Body of pancreas (tissue), 4 donors: ENCODE data around the gene TAS2R5. TPM values are rescaled to one million over a fixed set of nuclear protein-coding genes. Genes with fewer than 3 reads are reported as not detected.
"Not testable (repeated sequence)": the region's sequence is repeated elsewhere in the genome, so short reads cannot be mapped to it uniquely, and the experiment has no call there.

Source experiments
- ATAC-seq: fragments of 150-250 bp; one replicate; pipeline ENCODE4 v1.9.1; 2016
- DNase-seq, 4 donors: peaks; one replicate each; pipeline ENCODE4 v3.0.0-alpha.2; 2019
- H3K27ac ChIP-seq, 4 donors: fragments of 200-600 bp; sonication (generic); 1 replicate in 3 of 4; 2 replicates in 1 of 4; pipeline versions ENCODE4 v1.5.1 to v1.6.1; 2016 to 2019; ENCODE audit warnings: mild to moderate bottlenecking in 1 of 4, mixed read lengths in 1 of 4, moderate library complexity in 1 of 4
- H3K27me3 ChIP-seq, 2 donors: fragments of 200-600 bp; sonication (generic); one replicate each; pipeline ENCODE4 v1.6.0; 2016; ENCODE audit warnings: mild to moderate bottlenecking in 1 of 2
- H3K36me3 ChIP-seq, 2 donors: fragments of 200-600 bp; sonication (generic); replicated peaks in 1 of 2; 2 replicates each; pipeline ENCODE4 v1.5.1; 2016; ENCODE audit warnings: low read depth in 2 of 2; ENCODE audit not compliant: insufficient read depth in 1 of 2
- H3K4me1 ChIP-seq: fragments of 200-600 bp; sonication (generic); one replicate; pipeline ENCODE4 v1.6.0; 2016
- H3K4me3 ChIP-seq, 2 donors: fragments of 200-600 bp; sonication (generic); 1 replicate in 1 of 2; 2 replicates in 1 of 2; pipeline ENCODE4 v1.5.1; 2016 to 2019
- H3K9me3 ChIP-seq, 3 donors: fragments of 200-600 bp; sonication (generic); 1 replicate in 2 of 3; 2 replicates in 1 of 3; pipeline ENCODE4 v1.5.1; 2016
- CTCF ChIP-seq, 7 experiments: fragments of 450-650 bp in 4 of 7; fragments of 200-600 bp in 3 of 7; sonication (generic) in 3 of 7; IDR thresholded peaks; one replicate each; pipeline ENCODE4 v1.5.1; 2016 to 2019; ENCODE audit warnings: antibody characterized with exemption in 7 of 7
- POLR2A ChIP-seq, 3 donors: fragments of 450-650 bp; IDR thresholded peaks; one replicate each; pipeline ENCODE4 v1.6.1; 2016; ENCODE audit warnings: antibody characterized with exemption in 3 of 3, mild to moderate bottlenecking in 2 of 3
- WGBS, 2 donors: methylation state at CpG; one replicate each; pipeline ENCODE4 v1.1.5; 2017; 5-methylcytosine and 5-hydroxymethylcytosine counted together
- intact Hi-C: fragments of 100-400 bp; cut with DNase I; formaldehyde crosslinking; loops from one replicate; pipeline ENCODE4 v1.15.1; 2023
- total RNA-seq, 2 donors: library from RNA; depleted of rRNA; stranded (reverse); fragments of >200 nt; gene quantifications; one replicate each; pipeline ENCODE4 v1.1.0, GENCODE V29; 2016

The TAS2R5 gene
- total RNA-seq, 2 donors from 2014 or later, result 0.99 to 1.0 TPM

DNA sequence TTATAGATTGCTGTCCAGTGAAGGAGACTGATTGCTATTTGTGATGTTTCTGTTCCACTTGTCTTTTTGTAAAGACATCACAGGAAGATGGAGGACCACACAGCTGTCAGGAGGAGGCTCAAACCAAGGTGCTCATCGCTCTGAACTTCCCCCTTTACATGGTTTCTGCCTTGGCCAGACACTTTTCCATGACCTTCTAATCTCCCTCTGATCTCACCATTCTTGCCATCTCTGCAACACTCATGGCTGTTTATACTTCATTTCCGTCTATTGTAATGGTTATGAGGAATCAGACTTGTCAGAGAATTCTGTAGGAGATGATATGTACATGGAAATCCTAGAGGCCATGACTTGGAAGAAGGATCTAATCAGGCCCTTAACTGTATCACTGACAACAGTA is 1.7 kb upstream of the TAS2R5 start:
- TF ChIP-seq POLR2A (IDR thresholded peaks at IDR 0.05), result no peak
- TF ChIP-seq CTCF (IDR thresholded peaks at IDR 0.05), result no peak
- no peaks in the 10 kb centered on the region for H3K36me3 ChIP-seq
- H3K27me3 ChIP-seq, result no peaks in the 10 kb centered on the region
- no peak for ATAC-seq
- intact Hi-C loops, result no loop called here
- 85 to 88% methylated on average over 2 of the region's 2 CpGs for WGBS, 2 donors
- no peak overlapping the region for H3K27ac ChIP-seq
- no peak overlapping the region for H3K4me3 ChIP-seq
- H3K4me1 ChIP-seq, result no peaks in the 10 kb centered on the region
- DNase-seq, result no peak
- H3K9me3 ChIP-seq, result no peaks in the 10 kb centered on the region

- ATAC-seq, result no peak
- no peaks in the 10 kb centered on the region for H3K27me3 ChIP-seq
- TF ChIP-seq CTCF (IDR thresholded peaks at IDR 0.05), result no peak
- H3K4me1 ChIP-seq, result no peaks in the 10 kb centered on the region
- intact Hi-C loops, result no loop called here
- whole genome bisulfite sequencing, 2 donors, result 65 to 67% methylated on average over 2 of the region's 2 CpGs
- no peaks in the 10 kb centered on the region for H3K36me3 ChIP-seq
- no peak overlapping the region for H3K27ac ChIP-seq
- DNase-seq, result no peak
- H3K4me3 ChIP-seq, result no peak overlapping the region
- H3K9me3 ChIP-seq, result no peaks in the 10 kb centered on the region
These were observed 2.5 kb downstream of the TAS2R5 start for GRCh38 chr7:141792526-141792925.

DNA sequence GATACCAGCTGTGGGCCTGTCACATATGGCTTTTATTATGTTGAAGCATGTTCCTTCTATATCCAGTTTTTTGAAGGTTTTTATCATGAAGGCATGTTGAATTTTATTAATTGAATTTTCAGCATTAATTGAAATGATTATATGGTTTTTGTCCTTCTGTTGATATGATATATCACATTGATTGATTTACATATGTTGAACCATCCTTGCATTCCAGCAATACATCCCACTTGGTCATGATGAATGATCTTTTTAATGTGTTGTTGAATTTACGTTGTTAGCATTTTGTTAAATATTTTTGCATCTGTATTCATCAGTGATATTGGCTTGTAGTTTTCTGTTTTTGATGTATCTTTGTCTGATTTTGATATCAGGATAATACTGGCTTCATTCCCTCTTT is 30.1 kb downstream of the TAS2R5 start:
- intact Hi-C loops, result no loop called here
- ATAC-seq (no peak), DNase-seq (no peak)
- Histone ChIP-seq H3K9me3 (peaks cover 0 to 5% (median 0%) of the 10 kb centered on the region in 3 donors), H3K4me3 (no peak overlapping the region), H3K36me3 (no peaks in the 10 kb centered on the region), H3K4me1 (no peaks in the 10 kb centered on the region), H3K27ac (no peak overlapping the region), H3K27me3 (no peaks in the 10 kb centered on the region)
- TF ChIP-seq CTCF (IDR thresholded peaks at IDR 0.05) (no peak), POLR2A (IDR thresholded peaks at IDR 0.05) (no peak)
- 81 to 97% methylated on average over 1 of the region's 1 CpG for WGBS, 2 donors

DNA sequence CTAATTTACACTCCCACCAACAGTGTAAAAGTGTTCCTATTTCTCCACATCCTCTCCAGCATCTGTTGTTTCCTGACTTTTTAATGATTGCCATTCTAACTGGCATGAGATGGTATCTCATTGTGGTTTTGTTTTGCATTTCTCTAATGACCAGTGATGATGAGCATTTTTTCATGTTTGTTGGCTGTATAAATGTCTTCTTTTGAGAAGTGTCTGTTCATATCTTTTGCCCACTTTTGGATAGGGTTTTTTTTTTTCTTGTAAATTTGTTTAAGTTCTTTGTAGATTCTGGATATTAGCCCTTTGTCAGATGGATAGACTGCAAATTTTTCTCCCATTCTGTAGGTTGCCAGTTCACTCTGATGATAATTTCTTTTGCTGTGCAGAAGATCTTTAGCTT is 32.4 kb downstream of the TAS2R5 start:
- H3K27ac ChIP-seq, intact Hi-C loops, ATAC-seq, H3K36me3 ChIP-seq, DNase-seq, H3K9me3 ChIP-seq, H3K4me1 ChIP-seq, H3K4me3 ChIP-seq, H3K27me3 ChIP-seq: not testable (repeated sequence)

- peaks cover 25% of the 10 kb centered on the region for H3K4me1 ChIP-seq
- H3K4me3 ChIP-seq, result no peak overlapping the region
- intact Hi-C loops, result no loop called here
- H3K9me3 ChIP-seq, result no peaks in the 10 kb centered on the region
- no peaks in the 10 kb centered on the region for H3K27me3 ChIP-seq
- TF ChIP-seq CTCF (IDR thresholded peaks at IDR 0.05) (no peak), POLR2A (IDR thresholded peaks at IDR 0.05) (no peak)
- no peak overlapping the region for H3K27ac ChIP-seq
- no peak for ATAC-seq
- no peak for DNase-seq
- H3K36me3 ChIP-seq, result no peaks in the 10 kb centered on the region
- 98% methylated on average over 5 of the region's 5 CpGs for WGBS, 2 donors
These were observed 47.7 kb downstream of the TAS2R5 start for GRCh38 chr7:141837683-141838082.
